GM18505 (cell line): Measurements from ENCODE around the gene TTC28.
"Not testable (repeated sequence)": the region's sequence is repeated elsewhere in the genome, so short reads cannot be mapped to it uniquely, and the experiment has no call there.

Experiments
- ATAC-seq: cut with Tn5 transposase; IDR thresholded peaks from one replicate; pipeline ENCODE4 v1.9.1; 2021; ENCODE audit not compliant: unreplicated experiment
- POLR2A ChIP-seq: IDR thresholded peaks from 4 replicates; pipeline ENCODE4 v1.6.1; 2011; ENCODE audit warnings: borderline replicate concordance; ENCODE audit not compliant: insufficient read depth, insufficient read length; ENCODE audit errors: extremely low read depth

The TTC28 gene

GRCh38 chr22:28679611-28680287 lies at the start of gene TTC28:
Gene TTC28, minus strand, starts transcription at chr22:28679840. Its CDS starts 117 bp downstream, at chr22:28679723.
- not testable (repeated sequence) for ATAC-seq

GRCh38 chr22:28728621-28729313 lies 49.1 kb upstream of the TTC28 start:
- no peak for ATAC-seq
- no peak for TF ChIP-seq POLR2A

- TF ChIP-seq POLR2A: no peak
- ATAC-seq: no peak
These were observed 48.4 kb upstream of the TTC28 start for GRCh38 chr22:28728002-28728401.

- no peak for ATAC-seq
- TF ChIP-seq POLR2A: no peak
These were observed 38.4 kb upstream of the TTC28 start for GRCh38 chr22:28718044-28718443.

GRCh38 chr22:28716686-28717085 lies 37.0 kb upstream of the TTC28 start:
- no peak for TF ChIP-seq POLR2A
- no peak for ATAC-seq

- no peak for ATAC-seq
- no peak for TF ChIP-seq POLR2A
These were observed 36.0 kb upstream of the TTC28 start for GRCh38 chr22:28715611-28716010.

GRCh38 chr22:28714043-28714628 lies 34.5 kb upstream of the TTC28 start:
- TF ChIP-seq POLR2A: no peak
- no peak for ATAC-seq

- ATAC-seq: no peak
These were observed 32.5 kb upstream of the TTC28 start for GRCh38 chr22:28711820-28712777.

GRCh38 chr22:28711341-28711740 lies 31.7 kb upstream of the TTC28 start:
- no peak for ATAC-seq
- TF ChIP-seq POLR2A: no peak

More at GRCh38 chr22:28711820-28712777, 32.5 kb upstream of the TTC28 start:
- TF ChIP-seq POLR2A: no peak

GRCh38 chr22:28710576-28711191 lies 31.0 kb upstream of the TTC28 start:
- ATAC-seq: no peak
- no peak for TF ChIP-seq POLR2A

GRCh38 chr22:28710107-28710506 lies 30.5 kb upstream of the TTC28 start:
- no peak for ATAC-seq
- no peak for TF ChIP-seq POLR2A

- ATAC-seq: no peak
- TF ChIP-seq POLR2A: no peak
These were observed 27.2 kb upstream of the TTC28 start for GRCh38 chr22:28706845-28707244.

GRCh38 chr22:28703436-28703835 lies 23.8 kb upstream of the TTC28 start:
- no peak for TF ChIP-seq POLR2A

More at GRCh38 chr22:28703436-28703835, 23.8 kb upstream of the TTC28 start:
- ATAC-seq: no peak
